Panc1 (cell line): ENCODE results near the gene RAD1.

Experiments
- CTCF ChIP-seq: fragments of 450-650 bp; IDR thresholded peaks from 2 replicates; pipeline ENCODE4 v1.5.1; 2017; ENCODE audit warnings: mild to moderate bottlenecking
- POLR2AphosphoS5 ChIP-seq: IDR thresholded peaks from 2 replicates; pipeline ENCODE4 v1.6.1; 2012; ENCODE audit warnings: mild to moderate bottlenecking, low read depth, low read length, moderate library complexity
- SIN3A ChIP-seq: IDR thresholded peaks from 2 replicates; pipeline ENCODE4 v1.6.1; 2012; ENCODE audit warnings: low read depth, mild to moderate bottlenecking, low read length, moderate library complexity, borderline replicate concordance; ENCODE audit not compliant: insufficient read depth
- TCF7L2 ChIP-seq: IDR thresholded peaks from 2 replicates; pipeline ENCODE4 v1.6.1; 2011; ENCODE audit warnings: mild to moderate bottlenecking, low read depth, low read length, inconsistent platforms
- TF ChIP-seq, protein P1 (sequence below), 2 experiments: IDR thresholded peaks; 2 replicates each; pipeline ENCODE4 v1.6.1; 2011 to 2012; ENCODE audit warnings: low read depth in 2 of 2, control low read depth in 1 of 2, low read length in 1 of 2, mild to moderate bottlenecking in 1 of 2, moderate library complexity in 1 of 2; ENCODE audit not compliant: insufficient read depth in 1 of 2

GRCh38 chr5:34919077-34919476 is 3.8 kb upstream of the RAD1 start:
- no peak for TF ChIP-seq TCF7L2
- TF ChIP-seq CTCF, result peak; percentile 44; the same call in 1 of the 2 replicates
- no peak for TF ChIP-seq POLR2AphosphoS5
- TF ChIP-seq, protein P1, sequence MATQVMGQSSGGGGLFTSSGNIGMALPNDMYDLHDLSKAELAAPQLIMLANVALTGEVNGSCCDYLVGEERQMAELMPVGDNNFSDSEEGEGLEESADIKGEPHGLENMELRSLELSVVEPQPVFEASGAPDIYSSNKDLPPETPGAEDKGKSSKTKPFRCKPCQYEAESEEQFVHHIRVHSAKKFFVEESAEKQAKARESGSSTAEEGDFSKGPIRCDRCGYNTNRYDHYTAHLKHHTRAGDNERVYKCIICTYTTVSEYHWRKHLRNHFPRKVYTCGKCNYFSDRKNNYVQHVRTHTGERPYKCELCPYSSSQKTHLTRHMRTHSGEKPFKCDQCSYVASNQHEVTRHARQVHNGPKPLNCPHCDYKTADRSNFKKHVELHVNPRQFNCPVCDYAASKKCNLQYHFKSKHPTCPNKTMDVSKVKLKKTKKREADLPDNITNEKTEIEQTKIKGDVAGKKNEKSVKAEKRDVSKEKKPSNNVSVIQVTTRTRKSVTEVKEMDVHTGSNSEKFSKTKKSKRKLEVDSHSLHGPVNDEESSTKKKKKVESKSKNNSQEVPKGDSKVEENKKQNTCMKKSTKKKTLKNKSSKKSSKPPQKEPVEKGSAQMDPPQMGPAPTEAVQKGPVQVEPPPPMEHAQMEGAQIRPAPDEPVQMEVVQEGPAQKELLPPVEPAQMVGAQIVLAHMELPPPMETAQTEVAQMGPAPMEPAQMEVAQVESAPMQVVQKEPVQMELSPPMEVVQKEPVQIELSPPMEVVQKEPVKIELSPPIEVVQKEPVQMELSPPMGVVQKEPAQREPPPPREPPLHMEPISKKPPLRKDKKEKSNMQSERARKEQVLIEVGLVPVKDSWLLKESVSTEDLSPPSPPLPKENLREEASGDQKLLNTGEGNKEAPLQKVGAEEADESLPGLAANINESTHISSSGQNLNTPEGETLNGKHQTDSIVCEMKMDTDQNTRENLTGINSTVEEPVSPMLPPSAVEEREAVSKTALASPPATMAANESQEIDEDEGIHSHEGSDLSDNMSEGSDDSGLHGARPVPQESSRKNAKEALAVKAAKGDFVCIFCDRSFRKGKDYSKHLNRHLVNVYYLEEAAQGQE (IDR thresholded peaks at IDR 0.05; ENCODE audit: insufficient read depth in 1 of 2, low read depth in 2 of 2, low read length in 1 of 2), result no peak
- TF ChIP-seq SIN3A, result no peak
